OCI-LY3 (cell line): ENCODE measurements around the gene RTP2.

Source experiments
- EZH2phosphoT487 ChIP-seq: fragments of 200-600 bp; shearing (Covaris generic); IDR thresholded peaks from 2 replicates; pipeline ENCODE4 v1.6.1; 2018; ENCODE audit warnings: antibody characterized with exemption, mixed run types, low read depth
- TF ChIP-seq, protein P1 (sequence below): fragments of 200-600, 300-600 bp; sonication (generic); IDR thresholded peaks from 2 replicates; pipeline ENCODE4 v1.5.1; 2014; ENCODE audit warnings: antibody characterized with exemption, low read length, low read depth

DNA sequence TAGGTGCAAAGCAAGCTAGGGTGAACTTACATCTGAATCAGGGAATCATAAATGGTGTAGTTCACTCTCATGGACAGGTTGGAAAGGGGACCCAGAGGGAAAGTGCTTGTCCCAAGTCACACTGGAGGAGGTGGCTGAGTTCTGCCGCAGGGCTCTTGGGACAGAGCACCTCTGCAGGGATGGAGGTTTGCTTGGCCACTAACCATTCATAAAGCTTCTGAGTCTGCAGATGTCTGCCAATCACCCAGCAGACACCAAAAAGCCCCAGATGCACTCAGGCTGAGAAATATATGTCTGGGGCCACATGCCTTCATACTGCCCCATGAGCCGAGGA is 17.9 kb upstream of the RTP2 start:
- TF ChIP-seq, protein P1, sequence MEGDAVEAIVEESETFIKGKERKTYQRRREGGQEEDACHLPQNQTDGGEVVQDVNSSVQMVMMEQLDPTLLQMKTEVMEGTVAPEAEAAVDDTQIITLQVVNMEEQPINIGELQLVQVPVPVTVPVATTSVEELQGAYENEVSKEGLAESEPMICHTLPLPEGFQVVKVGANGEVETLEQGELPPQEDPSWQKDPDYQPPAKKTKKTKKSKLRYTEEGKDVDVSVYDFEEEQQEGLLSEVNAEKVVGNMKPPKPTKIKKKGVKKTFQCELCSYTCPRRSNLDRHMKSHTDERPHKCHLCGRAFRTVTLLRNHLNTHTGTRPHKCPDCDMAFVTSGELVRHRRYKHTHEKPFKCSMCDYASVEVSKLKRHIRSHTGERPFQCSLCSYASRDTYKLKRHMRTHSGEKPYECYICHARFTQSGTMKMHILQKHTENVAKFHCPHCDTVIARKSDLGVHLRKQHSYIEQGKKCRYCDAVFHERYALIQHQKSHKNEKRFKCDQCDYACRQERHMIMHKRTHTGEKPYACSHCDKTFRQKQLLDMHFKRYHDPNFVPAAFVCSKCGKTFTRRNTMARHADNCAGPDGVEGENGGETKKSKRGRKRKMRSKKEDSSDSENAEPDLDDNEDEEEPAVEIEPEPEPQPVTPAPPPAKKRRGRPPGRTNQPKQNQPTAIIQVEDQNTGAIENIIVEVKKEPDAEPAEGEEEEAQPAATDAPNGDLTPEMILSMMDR = no peak
- TF ChIP-seq EZH2phosphoT487 = no peak
